NCI-H146 treated with DMSO at 0.1 percent for 48 hours (cell line): ENCODE results near the gene PRDM1.

Experiments used
- DNase-seq: peaks from one replicate; lab custom pipeline; 2025; ENCODE audit not compliant: unreplicated experiment; lab: John Stamatoyannopoulos, UW

The PRDM1 gene

GRCh38 chr6:106085984-106086813 is at the start of gene PRDM1:
PRDM1 (plus strand) TSS chr6:106086336; CDS start chr6:106086554, 218 bp downstream.
- peak; percentile 47 for DNase-seq

- no peak for DNase-seq
Measured at GRCh38 chr6:106037060-106037459, 49.1 kb upstream of the PRDM1 start.

- no peak for DNase-seq
Measured at GRCh38 chr6:106039897-106040592, 46.1 kb upstream of the PRDM1 start.

- DNase-seq: no peak
Measured at GRCh38 chr6:106044151-106044550, 42.0 kb upstream of the PRDM1 start.

- no peak for DNase-seq
Measured at GRCh38 chr6:106045077-106045476, 41.1 kb upstream of the PRDM1 start.

- DNase-seq: no peak
Measured at GRCh38 chr6:106046116-106046853, 39.9 kb upstream of the PRDM1 start.

GRCh38 chr6:106046854-106047200 is 39.3 kb upstream of the PRDM1 start:
- DNase-seq: no peak

- no peak for DNase-seq
Measured at GRCh38 chr6:106048336-106048735, 37.8 kb upstream of the PRDM1 start.

GRCh38 chr6:106050538-106050937 is 35.6 kb upstream of the PRDM1 start:
- DNase-seq: no peak

- no peak for DNase-seq
Measured at GRCh38 chr6:106051226-106051625, 34.9 kb upstream of the PRDM1 start.

- no peak for DNase-seq
Measured at GRCh38 chr6:106053484-106054205, 32.5 kb upstream of the PRDM1 start.

- no peak for DNase-seq
Measured at GRCh38 chr6:106055489-106055888, 30.6 kb upstream of the PRDM1 start.

GRCh38 chr6:106056060-106056745 is 29.9 kb upstream of the PRDM1 start:
- no peak for DNase-seq

- DNase-seq: no peak
Measured at GRCh38 chr6:106056746-106057390, 29.3 kb upstream of the PRDM1 start.

- no peak for DNase-seq
Measured at GRCh38 chr6:106059331-106059730, 26.8 kb upstream of the PRDM1 start.

- no peak for DNase-seq
Measured at GRCh38 chr6:106060167-106060566, 26.0 kb upstream of the PRDM1 start.

GRCh38 chr6:106063448-106063850 is 22.7 kb upstream of the PRDM1 start:
- DNase-seq: no peak

- no peak for DNase-seq
Measured at GRCh38 chr6:106064142-106064541, 22.0 kb upstream of the PRDM1 start.

GRCh38 chr6:106064756-106065155 is 21.4 kb upstream of the PRDM1 start:
- no peak for DNase-seq

GRCh38 chr6:106066989-106067388 is 19.1 kb upstream of the PRDM1 start:
- no peak for DNase-seq
